ENCODE measurements around the gene PICK1.

PICK1 gene

DNA sequence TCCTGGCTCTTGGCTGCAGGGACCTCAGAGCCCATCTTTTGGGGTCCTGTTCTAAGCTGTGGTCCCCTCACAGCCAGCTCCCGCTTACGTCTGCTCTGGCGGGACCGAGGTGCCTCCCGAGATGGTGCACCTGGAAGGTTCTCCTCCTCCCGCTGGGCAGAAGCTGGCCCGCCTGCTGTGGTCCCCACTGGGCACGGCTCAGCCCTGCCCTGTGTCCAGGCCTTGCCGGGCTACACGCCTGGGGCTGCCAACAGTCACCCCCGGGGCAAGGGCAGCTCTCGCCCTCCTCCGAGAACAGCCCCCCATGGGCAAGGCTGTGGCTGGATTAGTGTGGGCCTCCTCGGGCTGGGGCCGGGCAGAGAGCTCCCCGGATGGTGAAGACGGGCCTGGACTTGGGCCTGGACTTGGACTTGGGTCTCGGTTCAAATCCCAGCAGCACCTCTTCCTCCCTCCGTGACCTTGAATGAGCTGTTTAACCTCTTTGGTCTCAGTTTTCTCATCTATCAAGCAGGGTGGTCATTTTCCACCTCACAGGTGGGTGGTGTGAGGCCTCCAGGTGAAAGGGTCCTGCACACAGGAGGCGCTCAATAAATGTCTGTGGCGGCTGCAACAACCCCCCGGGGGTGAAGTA lies 52.3 kb downstream of the PICK1 start:
- no peak overlapping the region for H3K4me2 ChIP-seq (ENCODE audit: low read length)
- H4K8ac ChIP-seq (ENCODE audit: low read depth, low read length), result no peak overlapping the region
- no peaks in the 10 kb centered on the region for H3K36me3 ChIP-seq (ENCODE audit: control insufficient read depth, insufficient read depth, low read length)
- no peaks in the 10 kb centered on the region for H3K79me2 ChIP-seq (ENCODE audit: control insufficient read depth, insufficient read depth, low read length)
- H3K27ac ChIP-seq (ENCODE audit: low read depth, low read length), result no peak overlapping the region
- no peak overlapping the region for H2BK15ac ChIP-seq (replicated peaks; ENCODE audit: low read depth)
- no peak overlapping the region for H3K9ac ChIP-seq (ENCODE audit: low read length)
- no peak overlapping the region for H4K5ac ChIP-seq (ENCODE audit: low read length)
- no peak overlapping the region for H3K18ac ChIP-seq (ENCODE audit: low read length)
- no CpG with 5 or more reads among the region's 22 CpGs for WGBS (ENCODE audit: extremely low coverage, insufficient coverage, low lambda C conversion rate)
- DNase-seq, result peak; percentile 71
- no peak overlapping the region for H3K4ac ChIP-seq (ENCODE audit: low read depth, low read length)
- H2BK5ac ChIP-seq (ENCODE audit: low read length), result no peak overlapping the region
- H3K23ac ChIP-seq (ENCODE audit: low read length), result no peak overlapping the region
- H3K4me1 ChIP-seq (ENCODE audit: control insufficient read depth, low read depth, low read length), result no peaks in the 10 kb centered on the region
- no peaks in the 10 kb centered on the region for H3K27me3 ChIP-seq (ENCODE audit: insufficient read depth, low read length, poor library complexity)
- H3K56ac ChIP-seq (ENCODE audit: low read length), result no peak overlapping the region
- H2BK120ac ChIP-seq (ENCODE audit: low read depth, low read length), result no peak overlapping the region
- H3K4me3 ChIP-seq (ENCODE audit: low read length), result no peak overlapping the region
- no peaks in the 10 kb centered on the region for H3K79me1 ChIP-seq (ENCODE audit: low read length)
- H2AK5ac ChIP-seq (ENCODE audit: low read length), result no peak overlapping the region

DNA sequence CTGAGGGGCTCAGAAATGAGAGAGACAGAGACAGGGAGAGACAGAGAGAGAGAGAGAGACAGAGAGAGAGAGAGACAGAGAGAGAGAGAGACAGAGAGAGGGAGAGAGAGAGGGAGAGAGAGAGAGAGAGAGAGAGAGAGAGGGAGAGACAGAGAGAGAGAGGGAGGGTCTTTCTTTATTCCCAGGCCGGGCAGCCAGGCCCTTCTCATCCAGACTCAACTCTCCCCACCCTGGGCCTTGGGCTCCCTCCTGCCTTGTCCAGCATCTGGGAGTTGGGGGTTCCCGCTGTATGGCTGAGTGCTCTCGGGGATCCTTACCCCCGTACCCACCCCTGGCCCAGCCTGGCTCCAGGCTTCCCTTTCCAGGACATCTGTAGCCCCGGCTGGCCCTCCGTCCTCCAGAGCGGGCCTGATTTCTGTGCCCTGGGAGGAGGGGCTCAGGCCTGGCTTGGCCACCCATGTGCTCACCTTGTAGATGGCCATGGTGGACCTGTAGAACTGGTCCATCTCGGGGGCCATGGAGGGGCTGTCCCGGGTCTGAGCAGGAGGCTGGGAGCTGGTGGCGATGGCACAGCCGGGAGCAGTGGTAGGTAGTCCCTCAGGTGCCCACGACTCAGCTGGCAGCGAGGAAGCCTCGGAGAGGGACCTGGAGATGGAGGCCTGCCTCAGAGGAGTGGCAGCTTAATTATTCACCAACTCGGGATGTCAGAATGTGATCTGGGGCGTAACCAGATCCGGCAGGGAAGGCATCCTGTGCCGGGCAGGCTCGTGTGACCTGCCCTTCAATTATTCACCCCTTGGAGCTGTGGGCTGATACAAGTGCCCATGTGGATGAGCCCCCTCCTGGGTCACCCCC lies 53.0 kb downstream of the PICK1 start, which contains the start of gene BAIAP2L2:
BAIAP2L2 (minus strand) TSS at position 677 of the 855 bp plus-strand sequence; CDS start at position 518, 159 bp downstream.
- Histone ChIP-seq H2BK5ac (ENCODE audit: low read length) (no peak within 1 kb of the TSS), H3K18ac (ENCODE audit: low read length) (no peak within 1 kb of the TSS), H2BK120ac (ENCODE audit: low read depth, low read length) (no peak within 1 kb of the TSS), H3K27ac (ENCODE audit: low read depth, low read length) (no peak within 1 kb of the TSS), H3K36me3 (ENCODE audit: control insufficient read depth, insufficient read depth, low read length) (no peaks in the 10 kb centered on the region), H3K23ac (ENCODE audit: low read length) (no peak within 1 kb of the TSS), H2BK15ac (replicated peaks; ENCODE audit: low read depth) (no peak within 1 kb of the TSS), H3K4ac (ENCODE audit: low read depth, low read length) (no peak within 1 kb of the TSS), H3K9ac (ENCODE audit: low read length) (no peak within 1 kb of the TSS), H3K27me3 (ENCODE audit: insufficient read depth, low read length, poor library complexity) (no peaks in the 10 kb centered on the region), H3K4me2 (ENCODE audit: low read length) (no peak within 1 kb of the TSS), H3K79me2 (ENCODE audit: control insufficient read depth, insufficient read depth, low read length) (no peaks in the 10 kb centered on the region), H3K79me1 (ENCODE audit: low read length) (no peaks in the 10 kb centered on the region), H3K4me3 (ENCODE audit: low read length) (no peak within 1 kb of the TSS), H3K56ac (ENCODE audit: low read length) (no peak within 1 kb of the TSS), H3K4me1 (ENCODE audit: control insufficient read depth, low read depth, low read length) (no peaks in the 10 kb centered on the region), H4K5ac (ENCODE audit: low read length) (no peak within 1 kb of the TSS), H4K8ac (ENCODE audit: low read depth, low read length) (no peak within 1 kb of the TSS), H2AK5ac (ENCODE audit: low read length) (no peak within 1 kb of the TSS)
- WGBS (ENCODE audit: extremely low coverage, insufficient coverage, low lambda C conversion rate), result no CpG with 5 or more reads among the region's 19 CpGs
- no peak for DNase-seq

DNA sequence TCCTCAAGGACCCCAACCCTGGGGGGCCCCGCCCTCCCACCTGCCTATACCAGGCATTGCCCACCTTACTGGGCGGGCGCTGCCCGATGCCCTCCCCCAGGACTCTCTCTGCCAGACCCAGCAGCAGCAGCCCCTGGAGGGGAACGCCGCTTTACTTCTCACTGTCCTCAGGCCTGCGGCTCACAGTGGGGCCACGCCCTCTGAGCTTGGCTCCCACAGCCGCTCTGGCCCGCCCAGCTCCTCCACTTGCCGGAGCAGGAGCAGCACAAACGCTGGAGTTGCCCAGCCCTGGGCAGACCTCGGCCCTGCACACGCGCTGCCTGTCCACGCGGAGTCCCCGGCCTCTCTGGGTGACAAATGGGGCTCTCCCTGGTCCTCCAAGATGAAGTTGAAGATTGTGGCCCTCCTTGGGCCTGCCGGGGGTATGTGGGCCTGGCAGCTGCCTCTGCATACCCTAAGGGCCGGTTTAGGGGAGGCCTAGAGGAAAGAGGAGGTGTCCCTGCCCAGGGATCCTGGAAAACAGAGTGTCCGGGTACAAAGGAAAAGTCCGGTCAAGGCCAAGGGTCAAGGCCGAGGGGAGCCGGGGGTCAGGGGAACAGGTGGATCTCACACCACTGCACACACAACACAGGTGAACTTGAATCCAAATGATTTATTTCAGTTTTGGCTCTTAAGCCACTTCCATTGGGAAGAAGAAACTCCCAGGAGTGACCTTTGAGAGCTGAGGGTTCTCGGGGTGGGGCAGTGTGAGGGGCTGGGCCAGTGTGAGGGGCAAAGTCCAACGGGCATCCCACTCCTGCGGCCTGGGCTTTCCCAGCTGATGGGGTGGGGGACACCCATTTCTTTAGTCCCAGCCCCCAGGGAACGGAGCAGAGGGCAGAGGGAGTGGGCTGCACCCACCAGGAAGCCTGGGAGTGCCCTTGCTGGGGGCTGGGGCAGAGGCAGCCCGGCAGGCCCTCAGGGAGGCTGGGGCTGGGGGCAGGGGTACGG lies 54.0 kb downstream of the PICK1 start:
- no peak for DNase-seq
- H3K27ac ChIP-seq (ENCODE audit: low read depth, low read length), result no peak overlapping the region
- H4K8ac ChIP-seq (ENCODE audit: low read depth, low read length), result no peak overlapping the region

DNA sequence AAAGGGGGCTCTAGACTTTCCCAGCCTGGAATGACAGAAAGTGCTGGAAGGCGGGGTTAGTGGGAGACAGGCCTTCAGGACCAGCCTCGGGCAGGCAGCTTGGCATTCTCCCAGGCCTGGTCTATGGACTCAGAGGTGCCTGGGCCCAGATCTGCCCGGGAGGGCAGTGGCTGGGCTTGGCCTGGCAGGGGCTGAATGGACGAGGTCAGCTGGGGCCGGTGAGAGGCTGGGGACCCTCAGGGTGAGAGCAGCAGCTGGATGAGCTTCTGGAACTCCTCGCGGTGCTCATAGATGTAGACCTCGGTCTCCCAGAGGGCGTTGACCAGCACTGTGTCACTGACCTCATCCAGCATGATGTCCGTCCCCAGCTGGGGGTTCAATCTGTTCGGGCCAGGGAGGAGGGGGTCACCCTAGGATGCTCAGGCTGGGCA lies 54.7 kb downstream of the PICK1 start:
- no peak overlapping the region for H3K4ac ChIP-seq (ENCODE audit: low read depth, low read length)
- no peak overlapping the region for H4K5ac ChIP-seq (ENCODE audit: low read length)
- no peaks in the 10 kb centered on the region for H3K4me1 ChIP-seq (ENCODE audit: control insufficient read depth, low read depth, low read length)
- no peaks in the 10 kb centered on the region for H3K27me3 ChIP-seq (ENCODE audit: insufficient read depth, low read length, poor library complexity)
- H3K56ac ChIP-seq (ENCODE audit: low read length), result no peak overlapping the region
- H4K8ac ChIP-seq (ENCODE audit: low read depth, low read length), result no peak overlapping the region
- no peak overlapping the region for H2BK5ac ChIP-seq (ENCODE audit: low read length)
- no peak overlapping the region for H3K9ac ChIP-seq (ENCODE audit: low read length)
- no peak overlapping the region for H2BK120ac ChIP-seq (ENCODE audit: low read depth, low read length)
- no peaks in the 10 kb centered on the region for H3K79me1 ChIP-seq (ENCODE audit: low read length)
- peak overlapping the region; percentile 24 for H3K23ac ChIP-seq (ENCODE audit: low read length)
- no peak overlapping the region for H2BK15ac ChIP-seq (replicated peaks; ENCODE audit: low read depth)
- no peak overlapping the region for H3K27ac ChIP-seq (ENCODE audit: low read depth, low read length)
- no peaks in the 10 kb centered on the region for H3K79me2 ChIP-seq (ENCODE audit: control insufficient read depth, insufficient read depth, low read length)
- H3K4me2 ChIP-seq (ENCODE audit: low read length), result no peak overlapping the region
- no CpG with 5 or more reads among the region's 11 CpGs for WGBS (ENCODE audit: extremely low coverage, insufficient coverage, low lambda C conversion rate)
- H3K36me3 ChIP-seq (ENCODE audit: control insufficient read depth, insufficient read depth, low read length), result no peaks in the 10 kb centered on the region
- no peak overlapping the region for H3K18ac ChIP-seq (ENCODE audit: low read length)
- no peak overlapping the region for H2AK5ac ChIP-seq (ENCODE audit: low read length)
- H3K4me3 ChIP-seq (ENCODE audit: low read length), result no peak overlapping the region
- no peak for DNase-seq

More for the DNA sequence above, 54.0 kb downstream of the PICK1 start:
- H3K79me2 ChIP-seq (ENCODE audit: control insufficient read depth, insufficient read depth, low read length), result no peaks in the 10 kb centered on the region
- no peaks in the 10 kb centered on the region for H3K36me3 ChIP-seq (ENCODE audit: control insufficient read depth, insufficient read depth, low read length)
- H2AK5ac ChIP-seq (ENCODE audit: low read length), result no peak overlapping the region
- no peak overlapping the region for H4K5ac ChIP-seq (ENCODE audit: low read length)
- H3K18ac ChIP-seq (ENCODE audit: low read length), result no peak overlapping the region
- no CpG with 5 or more reads among the region's 30 CpGs for WGBS (ENCODE audit: extremely low coverage, insufficient coverage, low lambda C conversion rate)
- no peak overlapping the region for H2BK5ac ChIP-seq (ENCODE audit: low read length)
- H3K56ac ChIP-seq (ENCODE audit: low read length), result no peak overlapping the region
- no peak overlapping the region for H2BK15ac ChIP-seq (replicated peaks; ENCODE audit: low read depth)
- H3K9ac ChIP-seq (ENCODE audit: low read length), result no peak overlapping the region
- H3K79me1 ChIP-seq (ENCODE audit: low read length), result no peaks in the 10 kb centered on the region
- H3K23ac ChIP-seq (ENCODE audit: low read length), result no peak overlapping the region
- H3K27me3 ChIP-seq (ENCODE audit: insufficient read depth, low read length, poor library complexity), result no peaks in the 10 kb centered on the region
- no peak overlapping the region for H3K4ac ChIP-seq (ENCODE audit: low read depth, low read length)
- H3K4me2 ChIP-seq (ENCODE audit: low read length), result no peak overlapping the region
- no peak overlapping the region for H3K4me3 ChIP-seq (ENCODE audit: low read length)
- no peaks in the 10 kb centered on the region for H3K4me1 ChIP-seq (ENCODE audit: control insufficient read depth, low read depth, low read length)
- H2BK120ac ChIP-seq (ENCODE audit: low read depth, low read length), result no peak overlapping the region

DNA sequence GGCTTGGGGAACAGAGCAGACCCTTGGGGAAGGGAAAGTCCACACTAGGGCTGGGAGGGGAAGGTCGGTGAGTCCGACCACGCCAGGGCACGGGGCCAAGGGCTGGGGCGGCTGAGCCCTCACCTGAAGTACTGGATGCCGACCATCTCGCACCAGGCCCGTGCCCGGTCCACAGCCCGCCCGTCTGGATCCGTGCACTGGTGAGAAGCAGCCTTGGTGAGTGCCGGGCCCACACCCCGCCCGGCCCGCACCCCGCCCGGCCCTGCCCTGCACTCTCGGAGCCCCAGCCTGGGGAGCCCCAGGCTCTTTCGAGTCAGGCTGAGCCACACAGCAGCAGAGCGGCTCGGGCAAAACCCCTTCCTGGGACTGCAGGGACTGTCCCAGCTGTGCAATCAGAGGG lies 55.2 kb downstream of the PICK1 start:
- no peak overlapping the region for H3K23ac ChIP-seq (ENCODE audit: low read length)
- H3K4me3 ChIP-seq (ENCODE audit: low read length), result no peak overlapping the region
- no peak overlapping the region for H3K27ac ChIP-seq (ENCODE audit: low read depth, low read length)
- no peak overlapping the region for H3K56ac ChIP-seq (ENCODE audit: low read length)
- H2BK15ac ChIP-seq (replicated peaks; ENCODE audit: low read depth), result no peak overlapping the region
- no peak overlapping the region for H4K5ac ChIP-seq (ENCODE audit: low read length)
- DNase-seq, result no peak
- no peaks in the 10 kb centered on the region for H3K36me3 ChIP-seq (ENCODE audit: control insufficient read depth, insufficient read depth, low read length)
- H3K79me2 ChIP-seq (ENCODE audit: control insufficient read depth, insufficient read depth, low read length), result no peaks in the 10 kb centered on the region
- H3K4me1 ChIP-seq (ENCODE audit: control insufficient read depth, low read depth, low read length), result no peaks in the 10 kb centered on the region
- H4K8ac ChIP-seq (ENCODE audit: low read depth, low read length), result no peak overlapping the region
- H3K4me2 ChIP-seq (ENCODE audit: low read length), result no peak overlapping the region
- H3K79me1 ChIP-seq (ENCODE audit: low read length), result no peaks in the 10 kb centered on the region
- no peak overlapping the region for H3K4ac ChIP-seq (ENCODE audit: low read depth, low read length)
- H2BK5ac ChIP-seq (ENCODE audit: low read length), result no peak overlapping the region
- no peaks in the 10 kb centered on the region for H3K27me3 ChIP-seq (ENCODE audit: insufficient read depth, low read length, poor library complexity)
- no peak overlapping the region for H3K9ac ChIP-seq (ENCODE audit: low read length)
- no peak overlapping the region for H2AK5ac ChIP-seq (ENCODE audit: low read length)
- H3K18ac ChIP-seq (ENCODE audit: low read length), result no peak overlapping the region
- no peak overlapping the region for H2BK120ac ChIP-seq (ENCODE audit: low read depth, low read length)
- no CpG with 5 or more reads among the region's 22 CpGs for WGBS (ENCODE audit: extremely low coverage, insufficient coverage, low lambda C conversion rate)
